ENCODE results near the gene RNMT.

- TF ChIP-seq CTCF (IDR thresholded peaks at IDR 0.05; ENCODE audit: low read length) (no peak), EZH2phosphoT487 (IDR thresholded peaks at IDR 0.05; ENCODE audit: low read length) (no peak), EZH2 (optimal IDR thresholded peaks at IDR 0.05; ENCODE audit: low read depth, low read length) (no peak)
Measured at GRCh38 chr18:13684546-13684945, 41.9 kb upstream of the RNMT start.
